Measurements from ENCODE around the gene FBXO24. TPM values are rescaled to one million over a fixed set of nuclear protein-coding genes. Genes with fewer than 3 reads are reported as not detected.
A peak's percentile ranks its signal among the peaks of the same experiment; 100 is the strongest.

The FBXO24 gene
- total RNA-seq, 2 experiments from 2014 or later, result 0.16 to 1.7 TPM

- Histone ChIP-seq H3K9me3 (ENCODE audit: low read length) (no peaks in the 10 kb centered on the region), H3K4me1 (ENCODE audit: insufficient read depth, low read length, poor library complexity, severe bottlenecking) (peaks cover 13% of the 10 kb centered on the region), H3K4me3 (ENCODE audit: low read depth, low read length, poor library complexity, severe bottlenecking) (peak overlapping the region; percentile 25), H3K36me3 (ENCODE audit: insufficient read depth, low read length) (no peaks in the 10 kb centered on the region), H3K9me2 (ENCODE audit: insufficient read depth, low read length) (no peaks in the 10 kb centered on the region), H3K27ac (ENCODE audit: low read depth, low read length, poor library complexity, severe bottlenecking) (no peak overlapping the region), H2AFZ (ENCODE audit: low read length) (no peak overlapping the region), H4K20me1 (ENCODE audit: insufficient read depth, low read length) (no peaks in the 10 kb centered on the region), H3K79me2 (ENCODE audit: insufficient read depth, low read depth, low read length) (no peaks in the 10 kb centered on the region), H3K4me2 (ENCODE audit: low read length) (peak overlapping the region; percentile 61)
- no peak for DNase-seq (ENCODE audit: low spot score)
- no TSS peak for BruUV-seq (replicated peaks)
- ChIA-PET CTCF (ENCODE audit: unreplicated experiment) (interaction anchor here (1.4 kb wide), 1 partner anchor 8 kb away, joined by 8 read pairs; no protein-coding TSS in a partner anchor), POLR2A (no interaction called here)
- TF ChIP-seq EZH2phosphoT487 (IDR thresholded peaks at IDR 0.05; ENCODE audit: borderline replicate concordance, low read depth, low read length) (no peak), CTCF (conservative IDR thresholded peaks at IDR 0.05; ENCODE audit: low read length) (peak; percentile 47; the same call in 1 of the 2 replicates)
- intact Hi-C loops (cut with micrococcal nuclease; ENCODE audit: unreplicated experiment), result no loop called here
These were observed 55.9 kb downstream of the FBXO24 start for GRCh38 chr7:100641860-100642533.

GRCh38 chr7:100642534-100642907 lies 56.4 kb downstream of the FBXO24 start:
- Histone ChIP-seq H2AFZ (ENCODE audit: low read length) (no peak overlapping the region), H3K36me3 (ENCODE audit: insufficient read depth, low read length) (no peaks in the 10 kb centered on the region), H3K4me2 (ENCODE audit: low read length) (peak overlapping the region; percentile 61), H3K79me2 (ENCODE audit: insufficient read depth, low read depth, low read length) (no peaks in the 10 kb centered on the region), H3K9me2 (ENCODE audit: insufficient read depth, low read length) (no peaks in the 10 kb centered on the region), H4K20me1 (ENCODE audit: insufficient read depth, low read length) (no peaks in the 10 kb centered on the region), H3K4me3 (ENCODE audit: low read depth, low read length, poor library complexity, severe bottlenecking) (peak overlapping the region; percentile 25), H3K4me1 (ENCODE audit: insufficient read depth, low read length, poor library complexity, severe bottlenecking) (peaks cover 13% of the 10 kb centered on the region), H3K9me3 (ENCODE audit: low read length) (no peaks in the 10 kb centered on the region), H3K27ac (ENCODE audit: low read depth, low read length, poor library complexity, severe bottlenecking) (no peak overlapping the region)
- ChIA-PET POLR2A (no interaction called here), CTCF (ENCODE audit: unreplicated experiment) (interaction anchor here (1.4 kb wide), 1 partner anchor 9 kb away, joined by 8 read pairs; no protein-coding TSS in a partner anchor)
- peak; percentile 85 for DNase-seq (ENCODE audit: low spot score)
- intact Hi-C loops (cut with micrococcal nuclease; ENCODE audit: unreplicated experiment), result no loop called here
- 0 out of 2 replicates have a peak, but pooled peaks have one; percentile 8 for TF ChIP-seq CTCF (conservative IDR thresholded peaks at IDR 0.05; ENCODE audit: low read length)
- TF ChIP-seq EZH2phosphoT487 (IDR thresholded peaks at IDR 0.05; ENCODE audit: borderline replicate concordance, low read depth, low read length), result no peak
- no TSS peak for BruUV-seq (replicated peaks)

GRCh38 chr7:100649826-100650565 lies 63.9 kb downstream of the FBXO24 start:
- Histone ChIP-seq H3K4me2 (ENCODE audit: low read length) (no peak overlapping the region), H3K9me2 (ENCODE audit: insufficient read depth, low read length) (no peaks in the 10 kb centered on the region), H3K9me3 (ENCODE audit: low read length) (no peaks in the 10 kb centered on the region), H2AFZ (ENCODE audit: low read length) (no peak overlapping the region), H3K79me2 (ENCODE audit: insufficient read depth, low read depth, low read length) (no peaks in the 10 kb centered on the region), H3K36me3 (ENCODE audit: insufficient read depth, low read length) (no peaks in the 10 kb centered on the region), H3K4me3 (ENCODE audit: low read depth, low read length, poor library complexity, severe bottlenecking) (no peak overlapping the region), H4K20me1 (ENCODE audit: insufficient read depth, low read length) (no peaks in the 10 kb centered on the region), H3K27ac (ENCODE audit: low read depth, low read length, poor library complexity, severe bottlenecking) (no peak overlapping the region), H3K4me1 (ENCODE audit: insufficient read depth, low read length, poor library complexity, severe bottlenecking) (no peaks in the 10 kb centered on the region)
- BruUV-seq (replicated peaks), result no TSS peak
- ChIA-PET CTCF (ENCODE audit: unreplicated experiment) (no interaction called here), POLR2A (no interaction called here)
- no peak for DNase-seq (ENCODE audit: low spot score)
- intact Hi-C loops (cut with micrococcal nuclease; ENCODE audit: unreplicated experiment), result no loop called here
- TF ChIP-seq CTCF (conservative IDR thresholded peaks at IDR 0.05; ENCODE audit: low read length), result no peak
